Panc1 (cell line): ENCODE results near the gene DNAL4. TPM values are rescaled to one million over a fixed set of nuclear protein-coding genes. Genes with fewer than 3 reads are reported as not detected.

Source experiments
- total RNA-seq: library from RNA; stranded (reverse); gene quantifications from one replicate; pipeline ENCODE4 v1.2.1, GENCODE V29; 2021; ENCODE audit not compliant: unreplicated experiment

The DNAL4 gene
- total RNA-seq, 1 experiment from 2014 or later, result 10.5 TPM

Other genes with a start within 250 kb of the DNAL4 start
- 3.2 TPM for gene DMC1, start 224.0 kb downstream of the DNAL4 start, total RNA-seq
- 2.4 TPM for gene FAM227A, start 137.8 kb downstream of the DNAL4 start, total RNA-seq
- 20.4 TPM for gene CBY1, start 137.5 kb downstream of the DNAL4 start, total RNA-seq
- 111 TPM for gene TOMM22, start 112.2 kb downstream of the DNAL4 start, total RNA-seq
- 35.1 TPM for gene JOSD1, start 93.2 kb downstream of the DNAL4 start, total RNA-seq
- 25.5 TPM for gene GTPBP1, start 88.2 kb downstream of the DNAL4 start, total RNA-seq
- 45.1 TPM for gene SUN2, start 38.1 kb downstream of the DNAL4 start, total RNA-seq
- gene NPTXR, start 49.9 kb upstream of the DNAL4 start, total RNA-seq, result 32.6 TPM
- 98.4 TPM for gene CBX6, start 78.1 kb upstream of the DNAL4 start, total RNA-seq
- gene APOBEC3A, start 163.5 kb upstream of the DNAL4 start, total RNA-seq, result not detected
- 15.6 TPM for gene APOBEC3B, start 188.2 kb upstream of the DNAL4 start, total RNA-seq
- 12.7 TPM for gene APOBEC3C, start 220.1 kb upstream of the DNAL4 start, total RNA-seq
- 3.3 TPM for gene APOBEC3D, start 227.0 kb upstream of the DNAL4 start, total RNA-seq
- 7.7 TPM for gene APOBEC3F, start 246.7 kb upstream of the DNAL4 start, total RNA-seq